Mesenchymal stem cell (in vitro differentiated cells and primary cell): Measurements from ENCODE around the gene PRKAG1.
A peak's percentile ranks its signal among the peaks of the same experiment; 100 is the strongest.

Source experiments
- DNase-seq: peaks from one replicate; pipeline ENCODE4 v3.0.0-alpha.2; 2013
- H2AFZ ChIP-seq: one replicate; pipeline ENCODE4 v1.6.1; 2013; ENCODE audit warnings: low read depth, mild to moderate bottlenecking, control low read depth, inconsistent platforms, low read length, moderate library complexity
- H2AK5ac ChIP-seq: 2 replicates; pipeline ENCODE4 v1.6.1; 2013; ENCODE audit warnings: low read length, moderate library complexity, mild to moderate bottlenecking, inconsistent platforms; ENCODE audit not compliant: severe bottlenecking
- H2BK120ac ChIP-seq: one replicate; pipeline ENCODE4 v1.6.1; 2013; ENCODE audit warnings: low read depth, mild to moderate bottlenecking, inconsistent platforms, low read length, moderate library complexity
- H2BK12ac ChIP-seq, 2 experiments: one replicate each; pipeline ENCODE4 v1.6.1; 2013; ENCODE audit warnings: inconsistent platforms in 2 of 2, low read length in 2 of 2, mild to moderate bottlenecking in 2 of 2, moderate library complexity in 2 of 2, control low read depth in 1 of 2
- H2BK15ac ChIP-seq: one replicate; pipeline ENCODE4 v1.6.1; 2013; ENCODE audit warnings: mild to moderate bottlenecking, low read depth, inconsistent platforms; ENCODE audit not compliant: poor library complexity, severe bottlenecking
- H2BK5ac ChIP-seq: 2 replicates; pipeline ENCODE4 v1.6.1; 2013; ENCODE audit warnings: low read depth, mild to moderate bottlenecking, low read length, control low read depth, inconsistent platforms; ENCODE audit not compliant: poor library complexity, severe bottlenecking
- H3K14ac ChIP-seq, 2 experiments: one replicate each; pipeline ENCODE4 v1.6.1; 2013; ENCODE audit warnings: inconsistent platforms in 2 of 2, low read length in 2 of 2, control low read depth in 1 of 2, mild to moderate bottlenecking in 1 of 2, moderate library complexity in 1 of 2
- H3K18ac ChIP-seq, 2 experiments: one replicate each; pipeline ENCODE4 v1.6.1; 2013; ENCODE audit warnings: inconsistent platforms in 2 of 2, low read length in 2 of 2, control low read depth in 1 of 2, low read depth in 1 of 2, mild to moderate bottlenecking in 1 of 2
- H3K23ac ChIP-seq, 2 experiments: one replicate each; pipeline ENCODE4 v1.6.1; 2013; ENCODE audit warnings: inconsistent platforms in 2 of 2, low read length in 2 of 2, mild to moderate bottlenecking in 2 of 2, moderate library complexity in 2 of 2, control low read depth in 1 of 2
- H3K27ac ChIP-seq: 2 replicates; pipeline ENCODE4 v1.5.1; 2013; ENCODE audit warnings: mild to moderate bottlenecking, moderate library complexity, low read length, control low read depth, inconsistent platforms; ENCODE audit not compliant: poor library complexity, severe bottlenecking
- H3K27me3 ChIP-seq, 2 experiments: 2 replicates each; pipeline versions ENCODE4 v1.6.1 to v1.7.0; 2013; ENCODE audit warnings: low read length in 2 of 2, mild to moderate bottlenecking in 2 of 2, moderate library complexity in 2 of 2, control low read depth in 1 of 2, inconsistent platforms in 1 of 2; ENCODE audit not compliant: control insufficient read depth in 1 of 2, insufficient read depth in 1 of 2
- H3K36me3 ChIP-seq, 2 experiments: 2 replicates each; pipeline versions ENCODE4 v1.6.1 to v1.7.0; 2013; ENCODE audit warnings: low read length in 2 of 2, control low read depth in 1 of 2, inconsistent platforms in 1 of 2, low read depth in 1 of 2, mild to moderate bottlenecking in 1 of 2; ENCODE audit not compliant: insufficient read depth in 2 of 2, control insufficient read depth in 1 of 2
- H3K4ac ChIP-seq, 2 experiments: one replicate each; pipeline ENCODE4 v1.6.1; 2013; ENCODE audit warnings: inconsistent platforms in 2 of 2, low read length in 2 of 2, mild to moderate bottlenecking in 2 of 2, moderate library complexity in 2 of 2, control low read depth in 1 of 2, low read depth in 1 of 2
- H3K4me1 ChIP-seq: 2 replicates; pipeline ENCODE4 v1.6.1; 2013; ENCODE audit warnings: low read depth, low read length, control low read depth; ENCODE audit not compliant: control insufficient read depth, insufficient read depth
- H3K4me2 ChIP-seq: 2 replicates; pipeline ENCODE4 v1.6.1; 2013; ENCODE audit warnings: low read length, mild to moderate bottlenecking, inconsistent platforms; ENCODE audit not compliant: poor library complexity, severe bottlenecking
- H3K4me3 ChIP-seq, 2 experiments: 2 replicates each; pipeline versions ENCODE4 v1.5.1 to v1.7.0; 2013; ENCODE audit warnings: low read length in 2 of 2, mild to moderate bottlenecking in 2 of 2, control low read depth in 1 of 2, low read depth in 1 of 2; ENCODE audit not compliant: insufficient read depth in 1 of 2
- H3K79me1 ChIP-seq: replicated peaks from 2 replicates; pipeline ENCODE4 v1.6.1; 2013; ENCODE audit warnings: mild to moderate bottlenecking, control low read depth, low read length, inconsistent platforms; ENCODE audit not compliant: poor library complexity, severe bottlenecking
- H3K9ac ChIP-seq: 2 replicates; pipeline ENCODE4 v1.7.0; 2013; ENCODE audit warnings: mild to moderate bottlenecking, low read length, moderate library complexity
- H3K9me3 ChIP-seq: 2 replicates; pipeline ENCODE4 v1.7.0; 2013; ENCODE audit warnings: mild to moderate bottlenecking, low read length; ENCODE audit not compliant: control insufficient read depth
- H4K8ac ChIP-seq: one replicate; pipeline ENCODE4 v1.6.1; 2013; ENCODE audit warnings: inconsistent platforms, mild to moderate bottlenecking, low read length, moderate library complexity
- H4K91ac ChIP-seq: one replicate; pipeline ENCODE4 v1.6.1; 2013; ENCODE audit warnings: mild to moderate bottlenecking, low read length, inconsistent platforms
- WGBS: methylation state at CpG from one replicate; pipeline ENCODE4 v1.1.7; 2013; ENCODE audit warnings: mixed read lengths; 5-methylcytosine and 5-hydroxymethylcytosine counted together

PRKAG1 gene

GRCh38 chr12:49039421-49040363 is 21.1 kb upstream of the PRKAG1 start:
- no peak overlapping the region for H2BK5ac ChIP-seq
- no peak overlapping the region for H3K14ac ChIP-seq
- H4K8ac ChIP-seq = no peak overlapping the region
- peaks cover 81 to 93% of the 10 kb centered on the region in 2 experiments for H3K36me3 ChIP-seq
- DNase-seq = no peak
- H3K4me2 ChIP-seq = no peak overlapping the region
- H3K27ac ChIP-seq = no peak overlapping the region
- no peak overlapping the region for H3K23ac ChIP-seq
- no peak overlapping the region for H3K4me3 ChIP-seq
- no peak overlapping the region for H3K18ac ChIP-seq
- no peak overlapping the region for H3K4ac ChIP-seq
- H3K27me3 ChIP-seq = no peaks in the 10 kb centered on the region
- H2AK5ac ChIP-seq = no peak overlapping the region
- H2BK15ac ChIP-seq = no peak overlapping the region
- no peak overlapping the region for H2BK12ac ChIP-seq
- no peak overlapping the region for H4K91ac ChIP-seq
- H3K79me1 ChIP-seq = peaks cover 50% of the 10 kb centered on the region
- no peak overlapping the region for H2BK120ac ChIP-seq
- WGBS = 98% methylated on average over 30 of the region's 30 CpGs
- H3K9me3 ChIP-seq = no peaks in the 10 kb centered on the region
- no peak overlapping the region for H3K9ac ChIP-seq
- H3K4me1 ChIP-seq = no peaks in the 10 kb centered on the region
- H2AFZ ChIP-seq = no peak overlapping the region

- no peak for DNase-seq
Measured at GRCh38 chr12:49038291-49038955, 19.8 kb upstream of the PRKAG1 start.

GRCh38 chr12:49037947-49038237 is 19.3 kb upstream of the PRKAG1 start:
- Histone ChIP-seq H3K36me3 (peaks cover 81 to 93% of the 10 kb centered on the region in 2 experiments), H3K79me1 (peaks cover 51% of the 10 kb centered on the region)
- 97% methylated on average over 7 of the region's 7 CpGs for WGBS

More at GRCh38 chr12:49038291-49038955, 19.8 kb upstream of the PRKAG1 start:
- Histone ChIP-seq H3K4ac (no peak overlapping the region), H3K79me1 (peaks cover 48% of the 10 kb centered on the region), H3K4me3 (no peak overlapping the region), H4K8ac (no peak overlapping the region), H3K18ac (no peak overlapping the region), H3K9me3 (no peaks in the 10 kb centered on the region), H2BK15ac (peak overlapping the region; percentile 17), H2BK12ac (no peak overlapping the region), H3K23ac (no peak overlapping the region), H3K14ac (no peak overlapping the region), H3K27ac (no peak overlapping the region), H3K9ac (no peak overlapping the region), H2BK120ac (no peak overlapping the region), H3K4me1 (no peaks in the 10 kb centered on the region), H3K36me3 (peaks cover 81 to 93% of the 10 kb centered on the region in 2 experiments), H3K4me2 (no peak overlapping the region), H2BK5ac (no peak overlapping the region), H2AFZ (no peak overlapping the region), H3K27me3 (no peaks in the 10 kb centered on the region), H2AK5ac (no peak overlapping the region), H4K91ac (no peak overlapping the region)
- 97% methylated on average over 20 of the region's 20 CpGs for WGBS

More at GRCh38 chr12:49037947-49038237, 19.3 kb upstream of the PRKAG1 start:
- no peak overlapping the region for H3K4me2 ChIP-seq
- no peak overlapping the region for H2AFZ ChIP-seq
- H3K27me3 ChIP-seq = no peaks in the 10 kb centered on the region
- H3K4me3 ChIP-seq = no peak overlapping the region
- H3K9me3 ChIP-seq = no peaks in the 10 kb centered on the region
- no peak overlapping the region for H4K8ac ChIP-seq
- H2BK120ac ChIP-seq = no peak overlapping the region
- no peak overlapping the region for H2AK5ac ChIP-seq
- H3K4me1 ChIP-seq = peaks cover 2% of the 10 kb centered on the region
- no peak overlapping the region for H2BK5ac ChIP-seq
- H4K91ac ChIP-seq = no peak overlapping the region
- no peak overlapping the region for H3K9ac ChIP-seq
- H3K23ac ChIP-seq = no peak overlapping the region
- no peak overlapping the region for H2BK15ac ChIP-seq
- no peak overlapping the region for H2BK12ac ChIP-seq
- DNase-seq = no peak
- no peak overlapping the region for H3K4ac ChIP-seq
- H3K27ac ChIP-seq = no peak overlapping the region
- H3K18ac ChIP-seq = no peak overlapping the region
- H3K14ac ChIP-seq = no peak overlapping the region
